ENCODE data around the gene TNIK. TPM values are rescaled to one million over a fixed set of nuclear protein-coding genes. Genes with fewer than 3 reads are reported as not detected.

TNIK gene
- total RNA-seq, 4 donors from 2014 or later = 32.9 to 41.7 (median 38.0) TPM

- no peak overlapping the region for H3K27ac ChIP-seq
- ATAC-seq = no peak
- no peak for TF ChIP-seq CTCF (IDR thresholded peaks at IDR 0.05)
- no peak for TF ChIP-seq EP300 (IDR thresholded peaks at IDR 0.05)
- TF ChIP-seq POLR2A (IDR thresholded peaks at IDR 0.05) = no peak
- no peak for TF ChIP-seq POLR2AphosphoS5 (IDR thresholded peaks at IDR 0.05)
Observed at GRCh38 chr3:171140246-171140645, 320.0 kb downstream of the TNIK start.

GRCh38 chr3:171138027-171138426, 322.2 kb downstream of the TNIK start:
- H3K27ac ChIP-seq = no peak overlapping the region
- peaks cover 0 to 61% of the 10 kb centered on the region in 2 donors for H3K36me3 ChIP-seq
- H3K27me3 ChIP-seq = no peaks in the 10 kb centered on the region
- no peak overlapping the region for H3K4me3 ChIP-seq
- TF ChIP-seq POLR2A (IDR thresholded peaks at IDR 0.05) (no peak), CTCF (IDR thresholded peaks at IDR 0.05) (no peak), POLR2AphosphoS5 (IDR thresholded peaks at IDR 0.05) (no peak), EP300 (IDR thresholded peaks at IDR 0.05) (no peak)
- 100% methylated on average over 1 of the region's 2 CpGs for WGBS, 2 donors (ENCODE audit: low coverage in 1 of 2)
- H3K9me3 ChIP-seq = no peaks in the 10 kb centered on the region
- peaks cover 0 to 7% (median 2%) of the 10 kb centered on the region in 3 donors for H3K4me1 ChIP-seq
- ATAC-seq = no peak

More at GRCh38 chr3:171140246-171140645, 320.0 kb downstream of the TNIK start:
- peaks cover 0 to 3% (median 0%) of the 10 kb centered on the region in 3 donors for H3K4me1 ChIP-seq
- no peak overlapping the region for H3K4me3 ChIP-seq
- no peaks in the 10 kb centered on the region for H3K9me3 ChIP-seq
- peaks cover 0 to 65% of the 10 kb centered on the region in 2 donors for H3K36me3 ChIP-seq
- H3K27me3 ChIP-seq = no peaks in the 10 kb centered on the region
- 100% methylated on average over 1 of the region's 10 CpGs; no CpG with 5 or more reads in 1 of the 2 donors for WGBS, 2 donors (ENCODE audit: low coverage in 1 of 2)

GRCh38 chr3:171135549-171135948, 324.7 kb downstream of the TNIK start:
- 50% methylated on average over 1 of the region's 1 CpG; no CpG with 5 or more reads in 1 of the 2 donors for WGBS, 2 donors (ENCODE audit: low coverage in 1 of 2)
- TF ChIP-seq POLR2A (IDR thresholded peaks at IDR 0.05) (no peak), EP300 (IDR thresholded peaks at IDR 0.05) (no peak), CTCF (IDR thresholded peaks at IDR 0.05) (no peak), POLR2AphosphoS5 (IDR thresholded peaks at IDR 0.05) (no peak)
- Histone ChIP-seq H3K9me3 (no peaks in the 10 kb centered on the region), H3K4me1 (peaks cover 0 to 5% (median 2%) of the 10 kb centered on the region in 3 donors), H3K27ac (no peak overlapping the region), H3K36me3 (peaks cover 0 to 46% of the 10 kb centered on the region in 2 donors), H3K4me3 (no peak overlapping the region), H3K27me3 (no peaks in the 10 kb centered on the region)
- ATAC-seq = no peak

GRCh38 chr3:171133796-171134569, 326.2 kb downstream of the TNIK start:
- H3K27ac ChIP-seq = no peak overlapping the region
- no peak for ATAC-seq
- H3K4me3 ChIP-seq = no peak overlapping the region
- WGBS, 2 donors (ENCODE audit: low coverage in 1 of 2) = 35 to 67% methylated on average over 3 to 4 of the region's 5 CpGs
- H3K27me3 ChIP-seq = no peaks in the 10 kb centered on the region
- no peaks in the 10 kb centered on the region for H3K9me3 ChIP-seq
- H3K36me3 ChIP-seq = peaks cover 0 to 35% of the 10 kb centered on the region in 2 donors
- H3K4me1 ChIP-seq = peaks cover 0 to 5% (median 2%) of the 10 kb centered on the region in 3 donors
- no peak for TF ChIP-seq EP300 (IDR thresholded peaks at IDR 0.05)
- no peak for TF ChIP-seq CTCF (IDR thresholded peaks at IDR 0.05)
- no peak for TF ChIP-seq POLR2AphosphoS5 (IDR thresholded peaks at IDR 0.05)
- TF ChIP-seq POLR2A (IDR thresholded peaks at IDR 0.05) = no peak

- Histone ChIP-seq H3K36me3 (peaks cover 0 to 34% of the 10 kb centered on the region in 2 donors), H3K9me3 (no peaks in the 10 kb centered on the region), H3K4me1 (peaks cover 0 to 5% (median 2%) of the 10 kb centered on the region in 3 donors), H3K4me3 (no peak overlapping the region), H3K27ac (no peak overlapping the region), H3K27me3 (no peaks in the 10 kb centered on the region)
- ATAC-seq = no peak
- TF ChIP-seq CTCF (IDR thresholded peaks at IDR 0.05) (no peak), POLR2AphosphoS5 (IDR thresholded peaks at IDR 0.05) (no peak)
- 88 to 95% methylated on average over 5 of the region's 5 CpGs for WGBS, 2 donors (ENCODE audit: low coverage in 1 of 2)
Observed at GRCh38 chr3:171133337-171133736, 326.9 kb downstream of the TNIK start.

Data from gastroesophageal sphincter (tissue), 4 donors.